Adipocyte (in vitro differentiated cells): ENCODE results near the gene KCNQ1.

Experiments used
- DNase-seq: peaks from one replicate; pipeline ENCODE4 v3.0.0-alpha.2; 2015; ENCODE audit warnings: low read depth
- H3K27me3 ChIP-seq: replicated peaks from 2 replicates; pipeline ENCODE4 v1.7.0; 2013; ENCODE audit warnings: mild to moderate bottlenecking, low read length, moderate library complexity; ENCODE audit not compliant: control insufficient read depth, insufficient read depth
- H3K36me3 ChIP-seq: 2 replicates; pipeline ENCODE4 v1.7.0; 2013; ENCODE audit warnings: low read length, mild to moderate bottlenecking, moderate library complexity; ENCODE audit not compliant: control insufficient read depth, insufficient read depth, severe bottlenecking
- H3K4me1 ChIP-seq: 2 replicates; pipeline ENCODE4 v1.7.0; 2013; ENCODE audit warnings: mild to moderate bottlenecking, low read length, moderate library complexity; ENCODE audit not compliant: control insufficient read depth, insufficient read depth
- H3K4me3 ChIP-seq: 2 replicates; pipeline ENCODE4 v1.7.0; 2013; ENCODE audit warnings: mild to moderate bottlenecking, low read length, moderate library complexity
- H3K9ac ChIP-seq: 2 replicates; pipeline ENCODE4 v1.7.0; 2013; ENCODE audit warnings: mild to moderate bottlenecking, low read length, moderate library complexity
- H3K9me3 ChIP-seq: 2 replicates; pipeline ENCODE4 v1.7.0; 2013; ENCODE audit warnings: mild to moderate bottlenecking, low read length, moderate library complexity; ENCODE audit not compliant: control insufficient read depth

Gene KCNQ1

GRCh38 chr11:2691991-2692875, 247.4 kb downstream of the KCNQ1 start:
- Histone ChIP-seq H3K9ac (no peak overlapping the region), H3K4me1 (peaks cover 37% of the 10 kb centered on the region), H3K27me3 (no peaks in the 10 kb centered on the region), H3K4me3 (no peak overlapping the region), H3K36me3 (peaks cover 10% of the 10 kb centered on the region), H3K9me3 (no peaks in the 10 kb centered on the region)
- DNase-seq = no peak

- no peaks in the 10 kb centered on the region for H3K27me3 ChIP-seq
- H3K9ac ChIP-seq = no peak overlapping the region
- H3K4me1 ChIP-seq = peaks cover 37% of the 10 kb centered on the region
- H3K9me3 ChIP-seq = no peaks in the 10 kb centered on the region
- H3K36me3 ChIP-seq = peaks cover 10% of the 10 kb centered on the region
- no peak overlapping the region for H3K4me3 ChIP-seq
- DNase-seq = no peak
Observed at GRCh38 chr11:2693271-2694261, 248.8 kb downstream of the KCNQ1 start.

- peaks cover 37% of the 10 kb centered on the region for H3K4me1 ChIP-seq
- no peak overlapping the region for H3K4me3 ChIP-seq
- no peak overlapping the region for H3K9ac ChIP-seq
- no peak for DNase-seq
- no peaks in the 10 kb centered on the region for H3K9me3 ChIP-seq
- peaks cover 5% of the 10 kb centered on the region for H3K36me3 ChIP-seq
- no peaks in the 10 kb centered on the region for H3K27me3 ChIP-seq
Observed at GRCh38 chr11:2694495-2694894, 249.7 kb downstream of the KCNQ1 start.

GRCh38 chr11:2694995-2695939, 250.5 kb downstream of the KCNQ1 start:
- Histone ChIP-seq H3K36me3 (no peaks in the 10 kb centered on the region), H3K9me3 (no peaks in the 10 kb centered on the region), H3K9ac (no peak overlapping the region), H3K27me3 (no peaks in the 10 kb centered on the region), H3K4me3 (peak overlapping the region; percentile 88), H3K4me1 (peaks cover 37% of the 10 kb centered on the region)
- DNase-seq = no peak

- peaks cover 36% of the 10 kb centered on the region for H3K4me1 ChIP-seq
- no peak for DNase-seq
- no peaks in the 10 kb centered on the region for H3K9me3 ChIP-seq
- peak overlapping the region; percentile 18 for H3K9ac ChIP-seq
- H3K36me3 ChIP-seq = no peaks in the 10 kb centered on the region
- H3K4me3 ChIP-seq = peak overlapping the region; percentile 88
- H3K27me3 ChIP-seq = no peaks in the 10 kb centered on the region
Observed at GRCh38 chr11:2696455-2696854, 251.6 kb downstream of the KCNQ1 start.

- Histone ChIP-seq H3K9me3 (no peaks in the 10 kb centered on the region), H3K4me3 (peak overlapping the region; percentile 88), H3K9ac (peak overlapping the region; percentile 87), H3K36me3 (no peaks in the 10 kb centered on the region), H3K4me1 (peaks cover 31% of the 10 kb centered on the region), H3K27me3 (no peaks in the 10 kb centered on the region)
- peak; percentile 23 for DNase-seq
Observed at GRCh38 chr11:2697866-2698265, 253.1 kb downstream of the KCNQ1 start.

GRCh38 chr11:2698386-2699184, 253.8 kb downstream of the KCNQ1 start:
- peak overlapping the region; percentile 88 for H3K4me3 ChIP-seq
- peak; percentile 28 for DNase-seq
- H3K36me3 ChIP-seq = no peaks in the 10 kb centered on the region
- H3K9me3 ChIP-seq = no peaks in the 10 kb centered on the region
- peak overlapping the region; percentile 87 for H3K9ac ChIP-seq
- H3K4me1 ChIP-seq = peaks cover 31% of the 10 kb centered on the region
- no peaks in the 10 kb centered on the region for H3K27me3 ChIP-seq

GRCh38 chr11:2699185-2699530, 254.3 kb downstream of the KCNQ1 start:
- Histone ChIP-seq H3K27me3 (no peaks in the 10 kb centered on the region), H3K4me3 (peak overlapping the region; percentile 88), H3K36me3 (no peaks in the 10 kb centered on the region), H3K4me1 (peaks cover 31% of the 10 kb centered on the region), H3K9ac (peak overlapping the region; percentile 87), H3K9me3 (no peaks in the 10 kb centered on the region)
- peak; percentile 43 for DNase-seq

GRCh38 chr11:2699531-2700414, 255.0 kb downstream of the KCNQ1 start, which contains the start of gene KCNQ1OT1:
Gene KCNQ1OT1 (minus strand): TSS chr11:2699994.
- Histone ChIP-seq H3K9ac (peak within 1 kb of the TSS; percentile 87), H3K9me3 (no peaks in the 10 kb centered on the region), H3K4me3 (peak within 1 kb of the TSS; percentile 88), H3K27me3 (no peaks in the 10 kb centered on the region), H3K4me1 (peaks cover 25% of the 10 kb centered on the region), H3K36me3 (no peaks in the 10 kb centered on the region)
- peak; percentile 91 for DNase-seq
